Activated effector memory CD4-positive, alpha-beta T cell treated with anti-CD3 and anti-CD28 coated beads, Interleukin-2, amount 50 U/mL, for 16 hours (primary cell): ENCODE data around the gene AQP1.

Experiments
- DNase-seq: peaks from one replicate; pipeline ENCODE4 v3.0.0-alpha.2; 2020

The AQP1 gene

GRCh38 chr7:30911561-30911969 lies at the start of gene AQP1:
Gene AQP1 (plus strand): TSS chr7:30911853. CDS start chr7:30911910, 57 bp downstream.
- DNase-seq: no peak

GRCh38 chr7:30862995-30863705 lies 48.5 kb upstream of the AQP1 start:
- no peak for DNase-seq

GRCh38 chr7:30863706-30864035 lies 48.0 kb upstream of the AQP1 start:
- DNase-seq: no peak

- no peak for DNase-seq
Measured at GRCh38 chr7:30864101-30864500, 47.6 kb upstream of the AQP1 start.

GRCh38 chr7:30865076-30865475 lies 46.6 kb upstream of the AQP1 start:
- DNase-seq: no peak

- no peak for DNase-seq
Measured at GRCh38 chr7:30865821-30866220, 45.8 kb upstream of the AQP1 start.

- no peak for DNase-seq
Measured at GRCh38 chr7:30866939-30867338, 44.7 kb upstream of the AQP1 start.

GRCh38 chr7:30867483-30867882 lies 44.2 kb upstream of the AQP1 start:
- DNase-seq: no peak

- DNase-seq: no peak
Measured at GRCh38 chr7:30869794-30870611, 41.6 kb upstream of the AQP1 start.

- DNase-seq: no peak
Measured at GRCh38 chr7:30870821-30871518, 40.7 kb upstream of the AQP1 start.

- DNase-seq: no peak
Measured at GRCh38 chr7:30871655-30872054, 40.0 kb upstream of the AQP1 start.

- DNase-seq: no peak
Measured at GRCh38 chr7:30873207-30873606, 38.4 kb upstream of the AQP1 start.

GRCh38 chr7:30873656-30874055 lies 38.0 kb upstream of the AQP1 start:
- DNase-seq: no peak

GRCh38 chr7:30874656-30875302 lies 36.9 kb upstream of the AQP1 start:
- no peak for DNase-seq

GRCh38 chr7:30877015-30877769 lies 34.5 kb upstream of the AQP1 start:
- no peak for DNase-seq

GRCh38 chr7:30877993-30878392 lies 33.7 kb upstream of the AQP1 start:
- no peak for DNase-seq

GRCh38 chr7:30879139-30880124 lies 32.2 kb upstream of the AQP1 start:
- DNase-seq: no peak

GRCh38 chr7:30880125-30880720 lies 31.4 kb upstream of the AQP1 start:
- DNase-seq: no peak

- DNase-seq: no peak
Measured at GRCh38 chr7:30880941-30881340, 30.7 kb upstream of the AQP1 start.

GRCh38 chr7:30881448-30881847 lies 30.2 kb upstream of the AQP1 start:
- no peak for DNase-seq

GRCh38 chr7:30884881-30885280 lies 26.8 kb upstream of the AQP1 start:
- DNase-seq: no peak
